GM12878 (cell line): Measurements from ENCODE around the gene PRKN. TPM values are rescaled to one million over a fixed set of nuclear protein-coding genes. Genes with fewer than 3 reads are reported as not detected.

ENCODE experiments used
- ATAC-seq: fragments of 200-7000 bp; cut with Tn5 transposase; 3 replicates; pipeline ENCODE4 v1.9.1; 2020; ENCODE audit warnings: mild to moderate bottlenecking, moderate library complexity
- BruUV-seq: library from RNA; stranded (reverse); fragments of 400-500 nt; replicated peaks from 2 replicates; lab custom pipeline; 2021; lab: Mats Ljungman, UMichigan
- CTCF ChIA-PET: fragments of 300-600 bp; sonication (Branson Sonifier 250); formaldehyde crosslinking; extraction: SDS; loops from one replicate; lab custom pipeline; 2021; ENCODE audit warnings: inconsistent platforms; lab: Yijun Ruan, JAX
- POLR2A ChIA-PET: fragments of 350-600 bp; formaldehyde crosslinking; extraction: SDS; loops from one replicate; lab custom pipeline; 2021; ENCODE audit warnings: inconsistent platforms; lab: Charles Lee
- RAD21 ChIA-PET: fragments of 300-600 bp; sonication (Branson Sonifier 250); formaldehyde crosslinking; loops from one replicate; lab custom pipeline; 2023; ENCODE audit warnings: antibody characterized with exemption; ENCODE audit not compliant: unreplicated experiment; lab: Charles Lee
- SMC1A ChIA-PET: fragments of 300-600 bp; sonication (Branson Sonifier 250); formaldehyde crosslinking; loops from one replicate; lab custom pipeline; 2023; ENCODE audit not compliant: unreplicated experiment, uncharacterized antibody; lab: Charles Lee
- DNase-seq: peaks from one replicate; pipeline ENCODE4 v3.0.0-alpha.2; 2011; ENCODE audit warnings: low read depth, low spot score
- FAIRE-seq: peaks from 3 replicates; lab custom pipeline; 2011; peaks lifted over from hg19 to GRCh38; lab: Jason Lieb, UNC
- H2AFZ ChIP-seq: 2 replicates; pipeline ENCODE4 v1.6.0; 2011; ENCODE audit warnings: low read depth, low read length, control low read depth; ENCODE audit not compliant: control insufficient read depth
- H3K27ac ChIP-seq: 2 replicates; pipeline ENCODE4 v1.5.1; 2011; ENCODE audit warnings: control low read depth; ENCODE audit not compliant: control insufficient read depth, insufficient read depth
- H3K27me3 ChIP-seq, 2 experiments: replicated peaks in 1 of 2; 2 replicates each; pipeline versions ENCODE4 v1.6.0 to v1.6.1; 2011; ENCODE audit warnings: low read length in 1 of 2; ENCODE audit not compliant: control insufficient read depth in 2 of 2, insufficient read depth in 2 of 2
- H3K36me3 ChIP-seq, 2 experiments: 2 replicates each; pipeline ENCODE4 v1.5.1; 2011; ENCODE audit warnings: low read length in 1 of 2; ENCODE audit not compliant: control insufficient read depth in 2 of 2, insufficient read depth in 2 of 2
- H3K4me1 ChIP-seq: 2 replicates; pipeline ENCODE4 v1.6.1; 2011; ENCODE audit warnings: mild to moderate bottlenecking, low read length, moderate library complexity, mixed read lengths; ENCODE audit not compliant: control insufficient read depth, insufficient read depth
- H3K4me2 ChIP-seq: 2 replicates; pipeline ENCODE4 v1.6.0; 2011; ENCODE audit warnings: control low read depth; ENCODE audit not compliant: control insufficient read depth, insufficient read depth
- H3K4me3 ChIP-seq: fragments of 200-600 bp; sonication (generic); 2 replicates; pipeline ENCODE4 v1.5.1; 2016
- H3K79me2 ChIP-seq: 2 replicates; pipeline ENCODE4 v1.6.0; 2011; ENCODE audit warnings: low read length; ENCODE audit not compliant: control insufficient read depth, insufficient read depth
- H3K9ac ChIP-seq: 2 replicates; pipeline ENCODE4 v1.8.0; 2011; ENCODE audit warnings: low read length, control low read depth, mixed read lengths; ENCODE audit not compliant: control insufficient read depth, insufficient read depth
- H3K9me3 ChIP-seq: replicated peaks from 3 replicates; pipeline ENCODE4 v1.5.1; 2011; ENCODE audit warnings: mild to moderate bottlenecking, low read length; ENCODE audit not compliant: control insufficient read depth, insufficient read depth
- H4K20me1 ChIP-seq: 2 replicates; pipeline ENCODE4 v1.6.0; 2011; ENCODE audit not compliant: control insufficient read depth, insufficient read depth
- BCLAF1 ChIP-seq: fragments of 450-650 bp; IDR thresholded peaks from 2 replicates; pipeline ENCODE4 v1.6.1; 2017; ENCODE audit warnings: antibody characterized with exemption, mild to moderate bottlenecking, moderate library complexity
- BHLHE40 ChIP-seq, 2 experiments: fragments of 450-650 bp in 1 of 2; IDR thresholded peaks; 2 replicates each; pipeline ENCODE4 v1.6.1; 2011 to 2017; ENCODE audit warnings: low read depth in 2 of 2, borderline replicate concordance in 1 of 2, improper control_type of control experiment in 1 of 2, low read length in 1 of 2, mild to moderate bottlenecking in 1 of 2
- FOXK2 ChIP-seq: fragments of 450-650 bp; IDR thresholded peaks from 2 replicates; pipeline ENCODE4 v1.6.1; 2017; ENCODE audit warnings: mild to moderate bottlenecking, moderate library complexity
- HDAC2 ChIP-seq: fragments of 200-600 bp; sonication (generic); IDR thresholded peaks from 2 replicates; pipeline ENCODE4 v1.6.1; 2017
- RELB ChIP-seq: fragments of 450-650 bp; IDR thresholded peaks from 2 replicates; pipeline ENCODE4 v1.6.1; 2017; ENCODE audit warnings: low read depth, mild to moderate bottlenecking, moderate library complexity
- RUNX3 ChIP-seq: IDR thresholded peaks from 2 replicates; pipeline ENCODE4 v1.6.1; 2012; ENCODE audit warnings: low read length, inconsistent platforms
- STAT3 ChIP-seq: IDR thresholded peaks from 2 replicates; pipeline ENCODE4 v1.6.1; 2011; ENCODE audit warnings: low read depth, low read length, improper control_type of control experiment
- whole genome bisulfite sequencing: methylation state at CpG from one replicate; pipeline ENCODE4 v1.1.6; 2016; ENCODE audit warnings: low lambda C conversion rate; ENCODE audit not compliant: insufficient replicate concordance, insufficient coverage; ENCODE audit errors: missing lambda C conversion rate; 5-methylcytosine and 5-hydroxymethylcytosine counted together
- in situ Hi-C: fragments of 300-500 bp; cut with MboI; formaldehyde crosslinking; loops from 9 replicates; pipeline ENCODE4 v1.14.3; 2018; ENCODE audit warnings: mixed read lengths
- intact Hi-C: fragments of 100-400 bp; cut with micrococcal nuclease; formaldehyde crosslinking; loops from one replicate; pipeline ENCODE4 v1.14.2; 2022; ENCODE audit not compliant: unreplicated experiment
- polyA plus RNA-seq, 11 experiments: library from polyadenylated mRNA; depleted of rRNA in 4 of 11; unstranded in 6 of 11; stranded (reverse) in 5 of 11; fragments of >200 nt; fragmentation: Nextera tagmentation in 4 of 11; fragmentation: Illumina TruSeq in 1 of 11; extraction: Ambion mirVana in 4 of 11; extraction: Trizol in 1 of 11; gene quantifications; 1 replicate in 1 of 11; 2 replicates in 10 of 11; pipeline versions ENCODE4 v1.2.1 to v1.2.3, GENCODE V29; 2011 to 2016; ENCODE audit warnings: inconsistent platforms in 2 of 11, missing spikeins in 2 of 11, low read depth in 1 of 11
- total RNA-seq, 4 experiments: library from RNA; depleted of rRNA in 3 of 4; stranded (reverse); fragments of >200 nt in 3 of 4; fragmentation: Illumina TruSeq in 1 of 4; extraction: Trizol in 1 of 4; gene quantifications; 2 replicates each; pipeline versions ENCODE4 v1.2.1 to v1.2.3, GENCODE V29; 2013 to 2021
- TF ChIP-seq, protein P1 (sequence below): IDR thresholded peaks from 2 replicates; pipeline ENCODE4 v1.6.1; 2012; ENCODE audit warnings: low read depth, low read length, improper control_type of control experiment

PRKN gene
- total and polyA plus RNA-seq, 10 of the 15 experiments (the other 5 are each of a cell fraction or from before 2014, with no cell fraction given), result 0.06 to 0.09 TPM; not detected in 8

GRCh38 chr6:161744211-161745067, 983.1 kb downstream of the PRKN start:
- Histone ChIP-seq H3K79me2 (no peaks in the 10 kb centered on the region), H3K4me2 (no peak overlapping the region), H3K9me3 (no peaks in the 10 kb centered on the region), H3K27me3 (no peaks in the 10 kb centered on the region), H3K27ac (no peak overlapping the region), H4K20me1 (no peaks in the 10 kb centered on the region), H3K4me3 (no peak overlapping the region), H2AFZ (no peak overlapping the region), H3K4me1 (no peaks in the 10 kb centered on the region), H3K9ac (no peak overlapping the region), H3K36me3 (no peaks in the 10 kb centered on the region)
- SMC1A ChIA-PET, result interaction anchor here (1.0 kb wide), 1 partner anchor 67 kb away, joined by 3 read pairs; no protein-coding TSS in a partner anchor
- in situ Hi-C loops, result no loop called here
- RAD21 ChIA-PET, result interaction anchor here (1.2 kb wide), 1 partner anchor 16 kb away, joined by 3 read pairs; no protein-coding TSS in a partner anchor
- DNase-seq (no peak), FAIRE-seq (no peak), ATAC-seq (no peak; the same call in 2 of the 3 replicates)
- TF ChIP-seq, protein P1, sequence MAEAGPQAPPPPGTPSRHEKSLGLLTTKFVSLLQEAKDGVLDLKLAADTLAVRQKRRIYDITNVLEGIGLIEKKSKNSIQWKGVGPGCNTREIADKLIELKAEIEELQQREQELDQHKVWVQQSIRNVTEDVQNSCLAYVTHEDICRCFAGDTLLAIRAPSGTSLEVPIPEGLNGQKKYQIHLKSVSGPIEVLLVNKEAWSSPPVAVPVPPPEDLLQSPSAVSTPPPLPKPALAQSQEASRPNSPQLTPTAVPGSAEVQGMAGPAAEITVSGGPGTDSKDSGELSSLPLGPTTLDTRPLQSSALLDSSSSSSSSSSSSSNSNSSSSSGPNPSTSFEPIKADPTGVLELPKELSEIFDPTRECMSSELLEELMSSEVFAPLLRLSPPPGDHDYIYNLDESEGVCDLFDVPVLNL, result no peak
- no peak for TF ChIP-seq HDAC2
- intact Hi-C loops, result loop anchor here (10.0 kb wide), 1 partner anchor 180 kb away; no protein-coding TSS in a partner anchor
- WGBS, result 45% methylated on average over 14 of the region's 14 CpGs
- POLR2A ChIA-PET, result no interaction called here
- BruUV-seq, result no TSS peak
- CTCF ChIA-PET, result interaction anchor here (0.7 kb wide), 1 partner anchor 561 kb away, joined by 4 read pairs; no protein-coding TSS in a partner anchor

GRCh38 chr6:161743509-161744178, 983.9 kb downstream of the PRKN start:
- H3K4me2 ChIP-seq, result no peak overlapping the region
- H2AFZ ChIP-seq, result no peak overlapping the region
- intact Hi-C loops (loop anchor here (10.0 kb wide), 1 partner anchor 181 kb away; no protein-coding TSS in a partner anchor), in situ Hi-C loops (no loop called here)
- no peak for FAIRE-seq
- no peak overlapping the region for H3K27ac ChIP-seq
- H3K27me3 ChIP-seq, result no peaks in the 10 kb centered on the region
- H3K9ac ChIP-seq, result no peak overlapping the region
- H3K4me3 ChIP-seq, result no peak overlapping the region
- no peaks in the 10 kb centered on the region for H3K36me3 ChIP-seq
- peak; percentile 73 for ATAC-seq
- CTCF ChIA-PET, result interaction anchor here (0.7 kb wide), 1 partner anchor 562 kb away, joined by 4 read pairs; no protein-coding TSS in a partner anchor
- no peaks in the 10 kb centered on the region for H3K79me2 ChIP-seq
- no peaks in the 10 kb centered on the region for H3K9me3 ChIP-seq
- DNase-seq, result no peak
- H3K4me1 ChIP-seq, result no peaks in the 10 kb centered on the region
- BruUV-seq, result no TSS peak
- no peaks in the 10 kb centered on the region for H4K20me1 ChIP-seq
- 16% methylated on average over 15 of the region's 15 CpGs for whole genome bisulfite sequencing
- SMC1A ChIA-PET, result no interaction called here
- POLR2A ChIA-PET, result no interaction called here
- RAD21 ChIA-PET, result no interaction called here
- TF ChIP-seq FOXK2 (no peak), RELB (peak; percentile 25; the same call in 1 of the 2 replicates), BHLHE40 (IDR thresholded peaks at IDR 0.05; ENCODE audit: borderline replicate concordance in 1 of 2, low read depth in 2 of 2, low read length in 1 of 2) (peak in 1 of 2 experiments; percentile 42; a peak in 1 of 4 replicates), BCLAF1 (no peak), RUNX3 (peak; percentile 29; the same call in 1 of the 2 replicates), STAT3 (no peak)
